Ovary (tissue), 9 donors: ENCODE results near the gene BTBD9. TPM values are rescaled to one million over a fixed set of nuclear protein-coding genes. Genes with fewer than 3 reads are reported as not detected.

ENCODE experiments used
- DNase-seq, 5 donors: peaks; one replicate each; pipeline ENCODE4 v3.0.0-alpha.2; 2019 to 2020
- H3K27ac ChIP-seq, 2 donors: fragments of 200-600 bp; one replicate each; pipeline versions ENCODE4 v1.5.1 to v1.8.0; 2019 to 2022
- H3K27me3 ChIP-seq: fragments of 200-600 bp; one replicate; pipeline ENCODE4 v1.8.0; 2022
- H3K36me3 ChIP-seq: fragments of 200-600 bp; sonication (generic); one replicate; pipeline ENCODE4 v1.5.1; 2019
- H3K4me1 ChIP-seq: one replicate; pipeline ENCODE4 v1.8.1; 2013; ENCODE audit warnings: mild to moderate bottlenecking, moderate library complexity; ENCODE audit not compliant: insufficient read depth
- H3K4me3 ChIP-seq: fragments of 200-600 bp; sonication (generic); one replicate; pipeline ENCODE4 v1.5.1; 2017
- H3K9me3 ChIP-seq, 2 donors: fragments of 200-600 bp in 1 of 2; sonication (generic) in 1 of 2; one replicate each; pipeline versions ENCODE4 v1.5.1 to v1.8.1; 2013 to 2019; ENCODE audit warnings: mild to moderate bottlenecking in 1 of 2, moderate library complexity in 1 of 2
- EP300 ChIP-seq: sonication (generic); formaldehyde crosslinking; IDR thresholded peaks from one replicate; pipeline ENCODE4 v1.6.1; 2017; ENCODE audit warnings: antibody characterized with exemption
- POLR2A ChIP-seq: fragments of 450-650 bp; IDR thresholded peaks from one replicate; pipeline ENCODE4 v1.6.1; 2017; ENCODE audit warnings: antibody characterized with exemption, mild to moderate bottlenecking, moderate library complexity
- WGBS, 3 donors: extraction: QIAGEN DNeasy Blood & Tissue Kit in 1 of 3; methylation state at CpG; one replicate each; pipeline versions ENCODE4 v1.1.5 to v1.1.7; 2013 to 2017; 5-methylcytosine and 5-hydroxymethylcytosine counted together
- intact Hi-C, 4 donors: fragments of 100-400 bp; cut with DNase I; formaldehyde crosslinking; loops; one replicate each; pipeline versions ENCODE4 v1.11.0 to v1.15.1; 2022 to 2023
- polyA plus RNA-seq, 2 donors: library from polyadenylated mRNA; stranded (reverse); fragments of 200-250 nt in 1 of 2; fragments of 350-450 nt in 1 of 2; fragmentation: Illumina TruSeq in 1 of 2; extraction: RNeasy Lipid Tissue Mini Kit (QIAGEN cat#74804) in 1 of 2; gene quantifications; one replicate each; pipeline ENCODE4 v1.2.3, GENCODE V29; 2013 to 2014
- total RNA-seq, 7 donors: library from RNA; depleted of rRNA in 2 of 7; stranded (reverse); fragments of >200 nt in 2 of 7; fragmentation: NEBNext Ultra II Directional in 3 of 7; extraction: Animal tissue kit (Norgen Biotek cat#: 25700) in 3 of 7; gene quantifications; one replicate each; pipeline versions ENCODE4 v1.1.0 to v1.2.4, GENCODE V29; 2016 to 2023
- TF ChIP-seq, protein P1 (sequence below), 3 donors: fragments of 450-650 bp in 2 of 3; fragments of 200-600 bp in 1 of 3; IDR thresholded peaks; one replicate each; pipeline versions ENCODE4 v1.5.1 to v1.8.0; 2016 to 2022; ENCODE audit warnings: antibody characterized with exemption in 3 of 3, mild to moderate bottlenecking in 1 of 3
- donor health status: DM: no; HTN: no; CAD: no; lungs with moderate emphysema.
- donor health status: DM: no; HTN: no; CAD: no.
- donor health status: Bipolar disorder and iron deficiency.
- donor health status: DM: yes; HTN: yes; CAD: no.
- donor health status: DM: no; HTN: no; CAD: no.
- donor health status: DM: yes; HTN: yes; CAD: no.

The BTBD9 gene
- total and polyA plus RNA-seq, 9 donors: 7.2 to 28.8 (median 21.0) TPM

DNA sequence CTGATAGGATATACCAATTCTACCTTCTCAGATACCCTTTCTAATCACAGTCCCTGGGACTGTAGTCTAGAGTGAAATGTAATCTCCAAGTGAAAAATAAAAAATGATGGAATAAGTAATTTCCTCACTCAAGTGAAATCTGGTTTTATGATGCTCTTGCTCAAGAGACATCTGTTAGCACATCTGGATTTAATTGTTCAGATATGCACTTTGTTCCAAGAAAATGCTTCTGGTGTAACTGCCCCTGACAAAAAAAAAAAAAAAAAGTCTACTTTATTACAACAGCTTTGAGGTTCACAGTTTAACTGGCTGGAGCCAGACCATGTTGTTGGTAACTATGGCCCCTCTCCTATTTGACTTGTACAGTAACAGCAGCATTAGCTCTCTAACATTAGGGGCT is 251.8 kb downstream of the BTBD9 start:
- Histone ChIP-seq H3K36me3 (no peaks in the 10 kb centered on the region), H3K9me3 (no peaks in the 10 kb centered on the region), H3K27me3 (no peaks in the 10 kb centered on the region), H3K27ac (no peak overlapping the region), H3K4me3 (no peak overlapping the region), H3K4me1 (no peaks in the 10 kb centered on the region)
- TF ChIP-seq EP300 (no peak), POLR2A (no peak)
- TF ChIP-seq, protein P1, sequence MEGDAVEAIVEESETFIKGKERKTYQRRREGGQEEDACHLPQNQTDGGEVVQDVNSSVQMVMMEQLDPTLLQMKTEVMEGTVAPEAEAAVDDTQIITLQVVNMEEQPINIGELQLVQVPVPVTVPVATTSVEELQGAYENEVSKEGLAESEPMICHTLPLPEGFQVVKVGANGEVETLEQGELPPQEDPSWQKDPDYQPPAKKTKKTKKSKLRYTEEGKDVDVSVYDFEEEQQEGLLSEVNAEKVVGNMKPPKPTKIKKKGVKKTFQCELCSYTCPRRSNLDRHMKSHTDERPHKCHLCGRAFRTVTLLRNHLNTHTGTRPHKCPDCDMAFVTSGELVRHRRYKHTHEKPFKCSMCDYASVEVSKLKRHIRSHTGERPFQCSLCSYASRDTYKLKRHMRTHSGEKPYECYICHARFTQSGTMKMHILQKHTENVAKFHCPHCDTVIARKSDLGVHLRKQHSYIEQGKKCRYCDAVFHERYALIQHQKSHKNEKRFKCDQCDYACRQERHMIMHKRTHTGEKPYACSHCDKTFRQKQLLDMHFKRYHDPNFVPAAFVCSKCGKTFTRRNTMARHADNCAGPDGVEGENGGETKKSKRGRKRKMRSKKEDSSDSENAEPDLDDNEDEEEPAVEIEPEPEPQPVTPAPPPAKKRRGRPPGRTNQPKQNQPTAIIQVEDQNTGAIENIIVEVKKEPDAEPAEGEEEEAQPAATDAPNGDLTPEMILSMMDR (IDR thresholded peaks at IDR 0.05): no peak
- DNase-seq: no peak
- intact Hi-C loops: no loop called here

DNA sequence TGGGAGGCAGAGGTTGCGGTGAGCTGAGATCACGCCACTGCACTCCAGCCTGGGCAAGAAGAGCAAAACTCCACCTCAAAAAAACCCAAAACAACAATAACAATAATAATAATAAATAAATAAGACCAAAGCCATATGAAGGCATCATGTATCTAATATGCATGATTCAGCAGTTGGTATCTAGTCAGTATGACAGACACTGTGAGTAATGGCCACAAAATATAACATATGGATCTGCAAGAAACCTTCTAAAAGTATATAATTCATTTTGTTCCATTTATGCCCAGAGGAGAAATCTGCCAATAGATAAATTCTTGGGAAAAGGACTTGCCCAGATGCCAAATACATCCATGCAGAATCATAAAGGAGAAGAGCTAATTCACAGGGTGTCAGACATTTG is 252.3 kb downstream of the BTBD9 start:
- 96 to 100% (median 99%) methylated on average over 2 of the region's 2 CpGs for WGBS, 3 donors
- TF ChIP-seq EP300 (no peak), POLR2A (no peak)
- TF ChIP-seq, protein P1 (IDR thresholded peaks at IDR 0.05): no peak

DNA sequence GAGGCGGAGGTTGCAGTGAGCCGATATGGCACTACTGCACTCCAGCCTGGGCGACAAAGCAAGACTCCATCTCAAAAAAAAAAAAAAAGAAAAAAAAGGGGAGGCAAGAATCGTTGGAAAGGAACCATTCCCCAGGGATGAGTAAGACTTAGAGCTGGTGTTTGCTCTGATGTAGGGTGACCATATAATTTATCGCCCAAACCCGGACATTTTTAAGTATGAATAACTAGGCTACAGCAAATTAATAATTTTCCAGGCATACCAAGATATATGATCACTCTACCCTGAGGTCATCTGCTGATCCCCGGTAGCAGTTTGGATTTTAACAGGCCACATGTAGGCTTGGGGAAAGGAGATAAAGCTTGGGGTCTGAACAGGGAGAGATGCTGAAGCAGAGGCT is 260.9 kb downstream of the BTBD9 start:
- H3K9me3 ChIP-seq: no peaks in the 10 kb centered on the region
- DNase-seq: no peak
- WGBS, 3 donors: 83 to 86% (median 84%) methylated on average over 7 of the region's 7 CpGs
- intact Hi-C loops: no loop called here
- H3K4me1 ChIP-seq: no peaks in the 10 kb centered on the region
- no peak overlapping the region for H3K4me3 ChIP-seq
- H3K36me3 ChIP-seq: no peaks in the 10 kb centered on the region
- H3K27me3 ChIP-seq: no peaks in the 10 kb centered on the region
- TF ChIP-seq, protein P1 (IDR thresholded peaks at IDR 0.05): no peak
- TF ChIP-seq EP300 (no peak), POLR2A (no peak)
- no peak overlapping the region for H3K27ac ChIP-seq

More for the DNA sequence above, 252.3 kb downstream of the BTBD9 start:
- no peak overlapping the region for H3K27ac ChIP-seq
- H3K36me3 ChIP-seq: no peaks in the 10 kb centered on the region
- intact Hi-C loops: no loop called here
- H3K27me3 ChIP-seq: no peaks in the 10 kb centered on the region
- H3K9me3 ChIP-seq: no peaks in the 10 kb centered on the region
- H3K4me3 ChIP-seq: no peak overlapping the region
- no peak for DNase-seq
- H3K4me1 ChIP-seq: no peaks in the 10 kb centered on the region

DNA sequence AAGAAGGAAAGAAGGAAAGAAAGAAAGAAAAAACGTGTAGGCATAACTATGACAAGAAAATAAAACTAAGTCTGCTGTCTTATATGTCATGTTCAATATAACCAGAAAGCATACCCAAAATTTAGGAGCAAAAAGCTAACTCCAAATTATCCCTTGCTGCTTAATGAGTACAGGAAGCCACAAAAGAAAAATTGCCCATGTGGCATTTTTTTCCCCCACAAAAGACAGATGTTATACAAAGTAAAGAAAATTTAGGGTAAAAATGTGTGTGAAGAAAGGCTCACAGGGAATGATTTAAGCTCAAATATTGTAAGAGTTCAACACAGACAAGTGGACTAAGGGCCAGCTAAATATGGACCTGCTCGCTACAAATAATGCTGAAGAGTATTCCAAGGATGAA is 263.8 kb downstream of the BTBD9 start:
- Histone ChIP-seq H3K27me3 (no peaks in the 10 kb centered on the region), H3K36me3 (no peaks in the 10 kb centered on the region), H3K9me3 (no peaks in the 10 kb centered on the region), H3K4me1 (peaks cover 4% of the 10 kb centered on the region), H3K4me3 (no peak overlapping the region), H3K27ac (no peak overlapping the region)
- TF ChIP-seq EP300 (no peak), POLR2A (no peak)
- TF ChIP-seq, protein P1 (IDR thresholded peaks at IDR 0.05): no peak
- DNase-seq: no peak
- intact Hi-C loops: no loop called here
- 84 to 93% (median 88%) methylated on average over 2 of the region's 2 CpGs for WGBS, 3 donors

DNA sequence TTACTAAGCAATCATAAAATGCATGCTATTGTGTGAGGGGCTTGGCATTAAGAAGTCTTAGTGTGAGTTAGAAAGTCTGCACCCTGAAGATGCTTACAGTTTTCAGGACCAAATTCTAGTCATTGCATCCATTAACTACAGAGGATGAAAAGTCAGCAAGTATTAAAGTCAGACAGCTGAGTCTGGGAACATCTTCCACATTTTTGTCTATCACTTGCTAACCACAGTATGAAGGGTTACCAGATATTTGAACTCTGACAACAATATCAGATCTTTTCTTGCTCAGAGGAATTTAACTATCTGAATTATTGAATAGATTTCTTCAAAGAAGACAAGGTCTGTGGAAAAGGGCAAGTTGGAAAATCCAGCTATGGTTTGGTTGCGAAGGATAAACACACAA is 264.4 kb downstream of the BTBD9 start:
- no peaks in the 10 kb centered on the region for H3K27me3 ChIP-seq
- intact Hi-C loops: no loop called here
- no peak overlapping the region for H3K27ac ChIP-seq
- no peaks in the 10 kb centered on the region for H3K36me3 ChIP-seq
- TF ChIP-seq, protein P1 (IDR thresholded peaks at IDR 0.05): no peak
- TF ChIP-seq EP300 (no peak), POLR2A (no peak)
- no peaks in the 10 kb centered on the region for H3K9me3 ChIP-seq
- no peak overlapping the region for H3K4me3 ChIP-seq
- 99 to 100% (median 100%) methylated on average over 1 of the region's 1 CpG for WGBS, 3 donors
- DNase-seq: no peak
- peaks cover 6% of the 10 kb centered on the region for H3K4me1 ChIP-seq
